ENCODE results near the gene SLC25A25. TPM values are rescaled to one million over a fixed set of nuclear protein-coding genes. Genes with fewer than 3 reads are reported as not detected.

SLC25A25 gene
- total and polyA plus RNA-seq, 8 donors: 7.9 to 37.1 (median 13.6) TPM

- Histone ChIP-seq H3K9me3 (no peaks in the 10 kb centered on the region), H3K27me3 (no peaks in the 10 kb centered on the region), H3K4me3 (peak overlapping the region; percentile 17 to 43 (median 32)), H3K27ac (peak overlapping the region; percentile 88 to 97 (median 93)), H3K4me1 (peaks cover 21 to 59% (median 48%) of the 10 kb centered on the region in 4 donors), H3K36me3 (peaks cover 8 to 36% (median 22%) of the 10 kb centered on the region in 4 donors)
- 70 to 88% (median 79%) methylated on average over 8 to 12 of the region's 12 CpGs for WGBS, 5 donors
- intact Hi-C loops (cut with DNase I; ENCODE audit: low total_unique reads): no loop called here
- peak in 1 of 4 donors; percentile 2 for TF ChIP-seq POLR2A (IDR thresholded peaks at IDR 0.05)
- no peak for TF ChIP-seq POLR2AphosphoS5 (IDR thresholded peaks at IDR 0.05)
- peak in 1 of 2 donors; percentile 28 for DNase-seq
Measured at GRCh38 chr9:128113526-128114325, 45.7 kb downstream of the SLC25A25 start.

GRCh38 chr9:128114326-128115186, 46.5 kb downstream of the SLC25A25 start:
- DNase-seq: peak in 1 of 2 donors; percentile 26
- no peaks in the 10 kb centered on the region for H3K9me3 ChIP-seq
- peaks cover 13 to 51% (median 43%) of the 10 kb centered on the region in 4 donors for H3K4me1 ChIP-seq
- H3K27me3 ChIP-seq: no peaks in the 10 kb centered on the region
- peak overlapping the region; percentile 17 to 43 (median 32) for H3K4me3 ChIP-seq
- peak overlapping the region; percentile 88 to 97 (median 93) for H3K27ac ChIP-seq
- 36 to 76% (median 55%) methylated on average over 24 to 29 of the region's 29 CpGs for WGBS, 5 donors
- H3K36me3 ChIP-seq: peaks cover 0 to 28% (median 15%) of the 10 kb centered on the region in 4 donors
- TF ChIP-seq EP300 (IDR thresholded peaks at IDR 0.05): no peak
- no peak for TF ChIP-seq CTCF (IDR thresholded peaks at IDR 0.05)
- no peak for TF ChIP-seq POLR2A (IDR thresholded peaks at IDR 0.05)
- TF ChIP-seq POLR2AphosphoS5 (IDR thresholded peaks at IDR 0.05): no peak
- intact Hi-C loops (cut with DNase I; ENCODE audit: low total_unique reads): no loop called here

- intact Hi-C loops (cut with DNase I; ENCODE audit: low total_unique reads): no loop called here
- Histone ChIP-seq H3K36me3 (peaks cover 0 to 30% (median 20%) of the 10 kb centered on the region in 4 donors), H3K4me3 (peak overlapping the region in 3 of 4 donors; percentile 28 to 43 (median 36)), H3K4me1 (peaks cover 13 to 50% (median 41%) of the 10 kb centered on the region in 4 donors), H3K9me3 (no peaks in the 10 kb centered on the region), H3K27ac (peak overlapping the region; percentile 88 to 97 (median 93)), H3K27me3 (no peaks in the 10 kb centered on the region)
- TF ChIP-seq EP300 (IDR thresholded peaks at IDR 0.05): no peak
- peak; percentile 29 to 98 (median 95) for TF ChIP-seq POLR2AphosphoS5 (IDR thresholded peaks at IDR 0.05)
- no peak for TF ChIP-seq CTCF (IDR thresholded peaks at IDR 0.05)
- TF ChIP-seq POLR2A (IDR thresholded peaks at IDR 0.05): peak in 2 of 4 donors; percentile 60 to 78
- WGBS, 5 donors: 40 to 62% (median 44%) methylated on average over 21 to 26 of the region's 26 CpGs
- DNase-seq: peak; percentile 94 to 97
Measured at GRCh38 chr9:128115187-128116103, 47.4 kb downstream of the SLC25A25 start.
